Measurements from ENCODE around the gene RBP2.

- TF ChIP-seq RBBP5 (IDR thresholded peaks at IDR 0.05; ENCODE audit: borderline replicate concordance, low read depth, low read length): no peak
- TF ChIP-seq, protein P1, sequence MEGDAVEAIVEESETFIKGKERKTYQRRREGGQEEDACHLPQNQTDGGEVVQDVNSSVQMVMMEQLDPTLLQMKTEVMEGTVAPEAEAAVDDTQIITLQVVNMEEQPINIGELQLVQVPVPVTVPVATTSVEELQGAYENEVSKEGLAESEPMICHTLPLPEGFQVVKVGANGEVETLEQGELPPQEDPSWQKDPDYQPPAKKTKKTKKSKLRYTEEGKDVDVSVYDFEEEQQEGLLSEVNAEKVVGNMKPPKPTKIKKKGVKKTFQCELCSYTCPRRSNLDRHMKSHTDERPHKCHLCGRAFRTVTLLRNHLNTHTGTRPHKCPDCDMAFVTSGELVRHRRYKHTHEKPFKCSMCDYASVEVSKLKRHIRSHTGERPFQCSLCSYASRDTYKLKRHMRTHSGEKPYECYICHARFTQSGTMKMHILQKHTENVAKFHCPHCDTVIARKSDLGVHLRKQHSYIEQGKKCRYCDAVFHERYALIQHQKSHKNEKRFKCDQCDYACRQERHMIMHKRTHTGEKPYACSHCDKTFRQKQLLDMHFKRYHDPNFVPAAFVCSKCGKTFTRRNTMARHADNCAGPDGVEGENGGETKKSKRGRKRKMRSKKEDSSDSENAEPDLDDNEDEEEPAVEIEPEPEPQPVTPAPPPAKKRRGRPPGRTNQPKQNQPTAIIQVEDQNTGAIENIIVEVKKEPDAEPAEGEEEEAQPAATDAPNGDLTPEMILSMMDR (IDR thresholded peaks at IDR 0.05; ENCODE audit: control extremely low read depth in 1 of 3, insufficient read depth in 1 of 3, low read depth in 1 of 3, low read length in 3 of 3): no peak
- TF ChIP-seq CHD2 (IDR thresholded peaks at IDR 0.05; ENCODE audit: low read length): no peak
- no peak for TF ChIP-seq SUZ12 (IDR thresholded peaks at IDR 0.05; ENCODE audit: low read length)
- TF ChIP-seq RAD21 (IDR thresholded peaks at IDR 0.05 in 1 of 2, conservative IDR thresholded peaks at IDR 0.05 in 1 of 2; ENCODE audit: low read depth in 2 of 2, low read length in 2 of 2): no peak
- TF ChIP-seq SRF (IDR thresholded peaks at IDR 0.05; ENCODE audit: low read depth, low read length): no peak
- no peak for TF ChIP-seq ATF3 (IDR thresholded peaks at IDR 0.05; ENCODE audit: insufficient read depth, low read depth, low read length)
- no peak for TF ChIP-seq RNF2 (IDR thresholded peaks at IDR 0.05; ENCODE audit: borderline replicate concordance, low read depth, low read length, missing control alignments, poor library complexity, severe bottlenecking)
These were observed 58.2 kb downstream of the RBP2 start for GRCh38 chr3:139418144-139418543.
